HG03045 (cell line): ENCODE measurements around the gene SACM1L.
"Not testable (repeated sequence)": the region's sequence is repeated elsewhere in the genome, so short reads cannot be mapped to it uniquely, and the experiment has no call there.

Experiments
- ATAC-seq: cut with Tn5 transposase; IDR thresholded peaks from one replicate; pipeline ENCODE4 v1.9.1; 2021; ENCODE audit warnings: mild to moderate bottlenecking, moderate library complexity; ENCODE audit not compliant: unreplicated experiment

The SACM1L gene

GRCh38 chr3:45666757-45667431 is 22.3 kb upstream of the SACM1L start:
- ATAC-seq = no peak

GRCh38 chr3:45667569-45667934 is 21.6 kb upstream of the SACM1L start:
- no peak for ATAC-seq

GRCh38 chr3:45670436-45670835 is 18.8 kb upstream of the SACM1L start:
- ATAC-seq = no peak

GRCh38 chr3:45670991-45671390 is 18.2 kb upstream of the SACM1L start:
- no peak for ATAC-seq

GRCh38 chr3:45673273-45673672 is 15.9 kb upstream of the SACM1L start:
- ATAC-seq = no peak

- ATAC-seq = no peak
These were observed 12.7 kb upstream of the SACM1L start for GRCh38 chr3:45676325-45677032.

GRCh38 chr3:45677033-45677446 is 12.2 kb upstream of the SACM1L start:
- no peak for ATAC-seq

- ATAC-seq = no peak
These were observed 11.4 kb upstream of the SACM1L start for GRCh38 chr3:45677841-45678240.

- no peak for ATAC-seq
These were observed 9.4 kb upstream of the SACM1L start for GRCh38 chr3:45679805-45680204.

GRCh38 chr3:45681221-45681620 is 8.0 kb upstream of the SACM1L start:
- ATAC-seq = no peak

- ATAC-seq = no peak
These were observed 7.3 kb upstream of the SACM1L start for GRCh38 chr3:45681846-45682245.

GRCh38 chr3:45682311-45682710 is 6.9 kb upstream of the SACM1L start:
- ATAC-seq = no peak

- no peak for ATAC-seq
These were observed 6.4 kb upstream of the SACM1L start for GRCh38 chr3:45682786-45683185.

GRCh38 chr3:45683417-45684326 is 5.5 kb upstream of the SACM1L start:
- no peak for ATAC-seq

- no peak for ATAC-seq
These were observed 4.8 kb upstream of the SACM1L start for GRCh38 chr3:45684327-45684892.

- not testable (repeated sequence) for ATAC-seq
These were observed 3.5 kb upstream of the SACM1L start for GRCh38 chr3:45685722-45686121.

GRCh38 chr3:45686850-45687249 is 2.3 kb upstream of the SACM1L start:
- ATAC-seq = no peak

GRCh38 chr3:45687828-45688193 is 1.4 kb upstream of the SACM1L start:
- no peak for ATAC-seq

- ATAC-seq = peak; percentile 5
These were observed 858 bp upstream of the SACM1L start for GRCh38 chr3:45688194-45688881.

GRCh38 chr3:45689787-45690145 is 570 bp downstream of the SACM1L start:
- no peak for ATAC-seq
